ENCODE results near the gene ESM1. TPM values are rescaled to one million over a fixed set of nuclear protein-coding genes. Genes with fewer than 3 reads are reported as not detected.

Gene ESM1
- total and polyA plus RNA-seq, 2 of the 8 experiments (the other 6 are each of a cell fraction or from before 2014, with no cell fraction given), result not detected

- H2AFZ ChIP-seq (ENCODE audit: low read length), result no peak overlapping the region
- H4K8ac ChIP-seq (ENCODE audit: extremely low read depth, insufficient read depth, low read length), result no peak overlapping the region
- ChIA-PET CTCF (ENCODE audit: partially characterized antibody) (interaction anchor here (0.8 to 2.2 kb wide), 4 partner anchors 16 to 533 kb away, joined by 3 to 11 read pairs (median 5); no protein-coding TSS in a partner anchor), POLR2A (ENCODE audit: partially characterized antibody) (no interaction called here)
- no peaks in the 10 kb centered on the region for H3K36me3 ChIP-seq (ENCODE audit: control insufficient read depth in 2 of 4, insufficient read depth in 4 of 4, low read length in 3 of 4)
- DNase-seq (ENCODE audit: low read depth in 1 of 2, low spot score in 2 of 2), result no peak
- no peak overlapping the region for H3K9ac ChIP-seq (replicated peaks in 1 of 4; ENCODE audit: extremely low read depth in 1 of 4, low read depth in 3 of 4, low read length in 3 of 4)
- no peak overlapping the region for H3K4ac ChIP-seq (replicated peaks; ENCODE audit: insufficient read length, low read depth, low read length)
- H2BK15ac ChIP-seq (ENCODE audit: low read length), result no peak overlapping the region
- H3K79me2 ChIP-seq (ENCODE audit: control insufficient read depth in 1 of 2, insufficient read depth in 2 of 2, low read length in 2 of 2), result no peaks in the 10 kb centered on the region
- H3K27ac ChIP-seq (ENCODE audit: low read depth, low read length), result no peak overlapping the region
- no peak overlapping the region for H3K18ac ChIP-seq (ENCODE audit: extremely low read depth, low read length)
- H2BK120ac ChIP-seq (replicated peaks; ENCODE audit: low read depth, low read length), result no peak overlapping the region
- no peak overlapping the region for H2AK5ac ChIP-seq (ENCODE audit: low read depth, low read length)
- no peak overlapping the region for H2BK12ac ChIP-seq (ENCODE audit: low read depth, low read length)
- no peak overlapping the region for H2BK5ac ChIP-seq (ENCODE audit: low read depth, low read length)
- no peak overlapping the region for H3K4me3 ChIP-seq (ENCODE audit: extremely low read depth in 1 of 4, insufficient read depth in 2 of 4, low read depth in 3 of 4, low read length in 4 of 4)
- no peaks in the 10 kb centered on the region for H3K9me3 ChIP-seq (ENCODE audit: insufficient read depth in 2 of 2, low read depth in 1 of 2, low read length in 1 of 2)
- H3K23ac ChIP-seq (ENCODE audit: insufficient read length), result no peak overlapping the region
- no peaks in the 10 kb centered on the region for H3K27me3 ChIP-seq (replicated peaks in 1 of 4; ENCODE audit: control insufficient read depth in 3 of 4, extremely low read depth in 1 of 4, insufficient read depth in 3 of 4, low read length in 3 of 4)
- H3K4me1 ChIP-seq (replicated peaks in 1 of 4; ENCODE audit: control insufficient read depth in 3 of 4, insufficient read depth in 4 of 4, low read length in 3 of 4), result no peaks in the 10 kb centered on the region
- no peak overlapping the region for H3K4me2 ChIP-seq (ENCODE audit: insufficient read depth in 1 of 2, low read depth in 2 of 2, low read length in 2 of 2)
- no peak for FAIRE-seq
- no peak overlapping the region for H3K14ac ChIP-seq (ENCODE audit: insufficient read length)
- no peaks in the 10 kb centered on the region for H4K20me1 ChIP-seq (replicated peaks in 1 of 2; ENCODE audit: control insufficient read depth in 1 of 2, insufficient read depth in 2 of 2, low read length in 2 of 2)
- H3K23me2 ChIP-seq (ENCODE audit: low read depth, low read length), result no peaks in the 10 kb centered on the region
- H3K79me1 ChIP-seq (ENCODE audit: low read depth, low read length), result no peaks in the 10 kb centered on the region
- H4K5ac ChIP-seq (ENCODE audit: insufficient read length, low read depth, low read length), result no peak overlapping the region
- 84% methylated on average over 4 of the region's 4 CpGs; no CpG with 5 or more reads in 1 of the 2 experiments for WGBS, 2 experiments (ENCODE audit: extremely low coverage in 1 of 2, insufficient coverage in 1 of 2, insufficient read length in 1 of 2, insufficient replicate concordance in 2 of 2, low coverage in 1 of 2, low lambda C conversion rate in 2 of 2, missing lambda C conversion rate in 1 of 2)
- no peak overlapping the region for H3K56ac ChIP-seq (replicated peaks; ENCODE audit: insufficient read length, low read depth, low read length)
- no peak overlapping the region for H4K91ac ChIP-seq (replicated peaks; ENCODE audit: insufficient read length, low read length)
- no peak overlapping the region for H2BK20ac ChIP-seq (ENCODE audit: low read length)
- TF ChIP-seq NRF1 (IDR thresholded peaks at IDR 0.05; ENCODE audit: low read depth, low read length) (no peak), SAP30 (IDR thresholded peaks at IDR 0.05; ENCODE audit: insufficient read depth, insufficient replicate concordance, low read length) (no peak), SP1 (IDR thresholded peaks at IDR 0.05; ENCODE audit: low read depth, low read length) (no peak), ZNF274 (IDR thresholded peaks at IDR 0.05; ENCODE audit: borderline replicate concordance, extremely low read depth, low read length) (no peak), ATF3 (IDR thresholded peaks at IDR 0.05; ENCODE audit: insufficient read depth, low read depth, low read length) (no peak), RFX5 (IDR thresholded peaks at IDR 0.05; ENCODE audit: borderline replicate concordance, low read depth, low read length) (no peak), CTBP2 (IDR thresholded peaks at IDR 0.05; ENCODE audit: borderline replicate concordance, insufficient read depth, insufficient read length, low read length) (no peak), KDM1A (IDR thresholded peaks at IDR 0.05; ENCODE audit: borderline replicate concordance, low read length) (no peak), GTF2F1 (IDR thresholded peaks at IDR 0.05; ENCODE audit: borderline replicate concordance, low read depth, low read length) (no peak), PHF8 (conservative IDR thresholded peaks at IDR 0.05; ENCODE audit: low read depth, low read length) (no peak), EZH2 (IDR thresholded peaks at IDR 0.05; ENCODE audit: low read depth, low read length, severe bottlenecking) (no peak), EGR1 (IDR thresholded peaks at IDR 0.05; ENCODE audit: borderline replicate concordance, low read depth, low read length) (no peak), RXRA (IDR thresholded peaks at IDR 0.05; ENCODE audit: insufficient read depth, low read depth, low read length) (no peak)
Observed at GRCh38 chr5:55021821-55022220, 36.4 kb upstream of the ESM1 start.

Data from H1 (cell line).